ENCODE measurements around the gene SLC7A5.

SLC7A5 gene

GRCh38 chr16:87802670-87803069 lies 66.6 kb downstream of the SLC7A5 start:
- DNase-seq (ENCODE audit: low read depth), result no peak
- TF ChIP-seq, protein P1, sequence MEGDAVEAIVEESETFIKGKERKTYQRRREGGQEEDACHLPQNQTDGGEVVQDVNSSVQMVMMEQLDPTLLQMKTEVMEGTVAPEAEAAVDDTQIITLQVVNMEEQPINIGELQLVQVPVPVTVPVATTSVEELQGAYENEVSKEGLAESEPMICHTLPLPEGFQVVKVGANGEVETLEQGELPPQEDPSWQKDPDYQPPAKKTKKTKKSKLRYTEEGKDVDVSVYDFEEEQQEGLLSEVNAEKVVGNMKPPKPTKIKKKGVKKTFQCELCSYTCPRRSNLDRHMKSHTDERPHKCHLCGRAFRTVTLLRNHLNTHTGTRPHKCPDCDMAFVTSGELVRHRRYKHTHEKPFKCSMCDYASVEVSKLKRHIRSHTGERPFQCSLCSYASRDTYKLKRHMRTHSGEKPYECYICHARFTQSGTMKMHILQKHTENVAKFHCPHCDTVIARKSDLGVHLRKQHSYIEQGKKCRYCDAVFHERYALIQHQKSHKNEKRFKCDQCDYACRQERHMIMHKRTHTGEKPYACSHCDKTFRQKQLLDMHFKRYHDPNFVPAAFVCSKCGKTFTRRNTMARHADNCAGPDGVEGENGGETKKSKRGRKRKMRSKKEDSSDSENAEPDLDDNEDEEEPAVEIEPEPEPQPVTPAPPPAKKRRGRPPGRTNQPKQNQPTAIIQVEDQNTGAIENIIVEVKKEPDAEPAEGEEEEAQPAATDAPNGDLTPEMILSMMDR (conservative IDR thresholded peaks at IDR 0.05; ENCODE audit: low read length), result no peak
- no peak overlapping the region for H3K4me3 ChIP-seq (ENCODE audit: low read length)

- TF ChIP-seq, protein P1 (conservative IDR thresholded peaks at IDR 0.05; ENCODE audit: low read length), result no peak
- DNase-seq (ENCODE audit: low read depth), result no peak
- H3K4me3 ChIP-seq (ENCODE audit: low read length), result no peak overlapping the region
Observed at GRCh38 chr16:87801679-87802259, 67.5 kb downstream of the SLC7A5 start.

GRCh38 chr16:87800497-87800896 lies 68.8 kb downstream of the SLC7A5 start:
- DNase-seq (ENCODE audit: low read depth), result no peak
- H3K4me3 ChIP-seq (ENCODE audit: low read length), result no peak overlapping the region
- TF ChIP-seq, protein P1 (conservative IDR thresholded peaks at IDR 0.05; ENCODE audit: low read length), result no peak

DNA sequence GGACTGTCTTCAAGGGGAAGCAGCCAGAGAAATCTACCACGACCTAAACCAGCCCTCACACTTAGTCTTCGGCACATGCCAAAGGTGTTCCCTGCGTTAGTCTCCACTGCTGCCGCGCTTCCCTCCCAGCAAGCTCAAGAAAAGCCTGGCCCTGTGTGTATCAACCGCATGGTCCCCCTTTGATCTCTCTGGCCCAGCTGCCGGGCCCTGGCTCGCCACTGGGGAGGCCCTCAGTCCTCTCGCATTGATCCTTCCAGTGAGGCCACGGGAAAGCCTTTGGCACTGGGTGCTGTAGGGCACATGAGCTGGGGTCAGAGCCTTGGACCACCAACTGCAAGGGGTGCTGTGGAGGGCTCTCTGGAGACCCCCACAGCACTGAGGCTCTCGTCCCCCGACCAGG lies 74.0 kb downstream of the SLC7A5 start:
- DNase-seq (ENCODE audit: low read depth), result no peak
- TF ChIP-seq, protein P1 (conservative IDR thresholded peaks at IDR 0.05; ENCODE audit: low read length), result no peak
- H3K4me3 ChIP-seq (ENCODE audit: low read length), result no peak overlapping the region

DNA sequence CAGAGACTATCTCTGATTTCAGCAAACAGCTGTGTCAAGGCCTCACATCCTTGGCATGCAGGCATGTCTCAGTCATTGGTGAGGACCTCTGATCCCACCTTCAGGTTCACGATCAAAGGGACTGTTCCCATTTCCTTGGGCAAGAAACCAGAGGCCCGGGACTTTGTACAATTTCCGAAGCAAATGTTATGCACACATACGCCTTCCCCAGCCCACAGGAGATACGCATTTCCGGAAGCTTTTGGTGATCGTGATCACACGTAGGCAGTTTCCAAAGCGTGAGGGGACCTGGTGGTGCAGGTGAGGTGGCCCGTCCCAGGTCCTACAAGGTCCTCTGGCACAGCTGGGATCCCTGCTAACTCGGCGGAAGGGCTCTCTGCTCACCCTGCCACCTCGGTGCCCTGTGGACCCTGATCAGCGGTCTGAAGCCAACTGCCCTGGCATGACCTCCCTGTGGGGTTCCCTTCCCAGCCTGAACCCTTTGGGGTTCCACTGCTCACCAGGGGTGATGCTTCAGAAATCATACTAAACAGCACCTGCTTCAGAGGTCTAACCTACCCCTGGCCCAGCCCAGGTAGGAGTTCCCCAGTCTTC lies 74.7 kb downstream of the SLC7A5 start:
- TF ChIP-seq, protein P1 (conservative IDR thresholded peaks at IDR 0.05; ENCODE audit: low read length), result no peak
- H3K4me3 ChIP-seq (ENCODE audit: low read length), result no peak overlapping the region
- DNase-seq (ENCODE audit: low read depth), result no peak

DNA sequence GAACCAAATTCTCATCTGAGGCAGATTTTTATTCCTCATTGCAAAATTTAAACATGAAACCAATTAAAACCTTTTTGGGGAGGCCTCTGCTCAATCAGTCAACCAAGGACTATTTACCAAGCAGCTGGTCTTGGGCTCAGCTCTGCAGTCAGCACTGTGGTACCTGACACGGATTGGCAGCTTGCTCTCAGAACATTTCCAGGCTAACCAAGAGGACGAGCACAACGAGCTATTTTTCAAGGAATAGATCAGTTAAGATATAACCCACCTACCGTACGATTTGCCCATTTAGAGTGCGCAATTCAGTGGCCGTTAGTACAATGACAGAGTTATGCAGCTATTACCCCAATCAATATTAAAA lies 77.1 kb downstream of the SLC7A5 start:
- TF ChIP-seq, protein P1 (conservative IDR thresholded peaks at IDR 0.05; ENCODE audit: low read length), result no peak
- no peak overlapping the region for H3K4me3 ChIP-seq (ENCODE audit: low read length)
- DNase-seq (ENCODE audit: low read depth), result no peak
